IMR-90 (cell line): ENCODE measurements around the gene LDB2. TPM values are rescaled to one million over a fixed set of nuclear protein-coding genes. Genes with fewer than 3 reads are reported as not detected.

Source experiments
- ATAC-seq: fragments of 200-7000 bp; cut with Tn5 transposase; 2 replicates; pipeline ENCODE4 v1.9.1; 2020; ENCODE audit warnings: low read depth, mild to moderate bottlenecking, moderate library complexity
- BruUV-seq: library from RNA; stranded (reverse); fragments of 400-500 nt; replicated peaks from 2 replicates; lab custom pipeline; 2021; lab: Mats Ljungman, UMichigan
- CTCF ChIA-PET: fragments of 300-600 bp; formaldehyde crosslinking; extraction: SDS; loops from one replicate; lab custom pipeline; 2021; ENCODE audit warnings: antibody characterized with exemption; lab: Yijun Ruan, JAX
- POLR2A ChIA-PET: fragments of 300-600 bp; sonication (Branson Sonifier 250); formaldehyde crosslinking; loops from one replicate; lab custom pipeline; 2022; ENCODE audit warnings: antibody characterized with exemption; ENCODE audit not compliant: unreplicated experiment; lab: Charles Lee
- DNase-seq: peaks from one replicate; pipeline ENCODE4 v3.0.0; 2013
- H2AFZ ChIP-seq: replicated peaks from 2 replicates; pipeline ENCODE3; 2013; ENCODE audit warnings: low read length, mild to moderate bottlenecking; ENCODE audit not compliant: poor library complexity
- H2AK5ac ChIP-seq: 2 replicates; pipeline ENCODE4 v1.6.1; 2013; ENCODE audit warnings: low read depth, low read length, inconsistent platforms
- H2AK9ac ChIP-seq: replicated peaks from 2 replicates; pipeline ENCODE3; 2013; ENCODE audit warnings: mild to moderate bottlenecking, low read depth, low read length, moderate library complexity; ENCODE audit not compliant: poor library complexity
- H2BK120ac ChIP-seq: 2 replicates; pipeline ENCODE4 v1.6.1; 2013; ENCODE audit warnings: low read depth, low read length, inconsistent platforms
- H2BK15ac ChIP-seq: 3 replicates; pipeline ENCODE4 v1.6.1; 2013; ENCODE audit warnings: low read depth, low read length, inconsistent platforms
- H2BK20ac ChIP-seq: 2 replicates; pipeline ENCODE4 v1.6.1; 2013; ENCODE audit warnings: low read depth, mild to moderate bottlenecking, inconsistent platforms, low read length, moderate library complexity
- H2BK5ac ChIP-seq: 2 replicates; pipeline ENCODE4 v1.6.1; 2013; ENCODE audit warnings: mild to moderate bottlenecking, low read depth, low read length, inconsistent platforms; ENCODE audit not compliant: poor library complexity, severe bottlenecking
- H3K14ac ChIP-seq: replicated peaks from 2 replicates; pipeline ENCODE4 v1.6.1; 2013; ENCODE audit warnings: low read depth, low read length, inconsistent platforms
- H3K18ac ChIP-seq: 2 replicates; pipeline ENCODE4 v1.6.1; 2013; ENCODE audit warnings: low read depth, low read length, control low read depth
- H3K23ac ChIP-seq: 2 replicates; pipeline ENCODE4 v1.6.1; 2013; ENCODE audit warnings: low read depth, low read length, inconsistent platforms
- H3K27ac ChIP-seq: 2 replicates; pipeline ENCODE4 v1.5.1; 2013; ENCODE audit warnings: mild to moderate bottlenecking, control low read depth, low read length; ENCODE audit not compliant: insufficient read depth
- H3K27me3 ChIP-seq: 2 replicates; pipeline ENCODE4 v1.6.1; 2013; ENCODE audit warnings: low read length; ENCODE audit not compliant: control insufficient read depth, insufficient read depth
- H3K36me3 ChIP-seq: 2 replicates; pipeline ENCODE4 v1.6.1; 2013; ENCODE audit warnings: low read length, mixed read lengths; ENCODE audit not compliant: control insufficient read depth, insufficient read depth
- H3K4ac ChIP-seq: 2 replicates; pipeline ENCODE4 v1.6.1; 2013; ENCODE audit warnings: low read depth, low read length, inconsistent platforms
- H3K4me1 ChIP-seq: 2 replicates; pipeline ENCODE4 v1.6.1; 2013; ENCODE audit warnings: low read length, mixed read lengths; ENCODE audit not compliant: control insufficient read depth, insufficient read depth
- H3K4me2 ChIP-seq: 2 replicates; pipeline ENCODE4 v1.6.1; 2013; ENCODE audit warnings: low read depth, mild to moderate bottlenecking, control low read depth, low read length, moderate library complexity
- H3K4me3 ChIP-seq: 2 replicates; pipeline ENCODE4 v1.5.1; 2013; ENCODE audit warnings: low read depth, mild to moderate bottlenecking, control low read depth, low read length, moderate library complexity; ENCODE audit not compliant: insufficient read depth
- H3K56ac ChIP-seq: 2 replicates; pipeline ENCODE4 v1.6.1; 2013; ENCODE audit warnings: low read length, inconsistent platforms; ENCODE audit not compliant: insufficient read depth; ENCODE audit errors: extremely low read depth
- H3K79me1 ChIP-seq, 2 experiments: 2 replicates each; pipeline ENCODE4 v1.6.1; 2013; ENCODE audit warnings: low read length in 2 of 2, inconsistent platforms in 1 of 2, low read depth in 1 of 2
- H3K9ac ChIP-seq: 2 replicates; pipeline ENCODE4 v1.6.1; 2013; ENCODE audit warnings: low read depth, low read length, control low read depth
- H3K9me1 ChIP-seq: 2 replicates; pipeline ENCODE4 v1.6.1; 2013; ENCODE audit warnings: low read length, inconsistent platforms; ENCODE audit not compliant: insufficient read depth
- H3K9me3 ChIP-seq: 2 replicates; pipeline ENCODE4 v1.6.1; 2013; ENCODE audit warnings: low read length; ENCODE audit not compliant: control insufficient read depth, insufficient read depth
- H4K20me1 ChIP-seq: 2 replicates; pipeline ENCODE4 v1.6.1; 2013; ENCODE audit warnings: low read length, inconsistent platforms; ENCODE audit not compliant: insufficient read depth
- H4K5ac ChIP-seq: 2 replicates; pipeline ENCODE4 v1.6.1; 2013; ENCODE audit warnings: mild to moderate bottlenecking, low read depth, low read length, control low read depth
- H4K8ac ChIP-seq, 2 experiments: 2 replicates each; pipeline ENCODE4 v1.6.1; 2013; ENCODE audit warnings: low read depth in 2 of 2, low read length in 2 of 2, control low read depth in 1 of 2, inconsistent platforms in 1 of 2
- H4K91ac ChIP-seq: 2 replicates; pipeline ENCODE4 v1.6.1; 2013; ENCODE audit warnings: low read depth, low read length, inconsistent platforms; ENCODE audit not compliant: insufficient read depth
- CEBPB ChIP-seq: IDR thresholded peaks from 2 replicates; pipeline ENCODE4 v1.6.1; 2012; ENCODE audit warnings: low read depth, low read length, improper control_type of control experiment
- FOS ChIP-seq: fragments of 150-350 bp; IDR thresholded peaks from 2 replicates; pipeline ENCODE4 v1.6.1; 2016; ENCODE audit warnings: low read depth, low read length
- MAZ ChIP-seq: IDR thresholded peaks from 2 replicates; pipeline ENCODE4 v1.6.1; 2012; ENCODE audit warnings: low read depth, mild to moderate bottlenecking, low read length, improper control_type of control experiment, moderate library complexity, borderline replicate concordance
- NFE2L2 ChIP-seq: fragments of 150-350 bp; IDR thresholded peaks from 2 replicates; pipeline ENCODE4 v1.6.1; 2016; ENCODE audit warnings: low read depth, mild to moderate bottlenecking, low read length
- RAD21 ChIP-seq: IDR thresholded peaks from 2 replicates; pipeline ENCODE4 v1.6.1; 2012; ENCODE audit warnings: low read length, improper control_type of control experiment
- RCOR1 ChIP-seq: IDR thresholded peaks from 2 replicates; pipeline ENCODE4 v1.6.1; 2012; ENCODE audit warnings: mild to moderate bottlenecking, low read length, improper control_type of control experiment; ENCODE audit not compliant: insufficient replicate concordance
- whole genome bisulfite sequencing, 2 experiments: methylation state at CpG; one replicate each; pipeline versions ENCODE4 v1.1.5 to v1.1.7; 2013; ENCODE audit warnings: missing lambda C conversion rate in 2 of 2; ENCODE audit not compliant: insufficient read length in 1 of 2; ENCODE audit errors: extremely low coverage in 2 of 2; 5-methylcytosine and 5-hydroxymethylcytosine counted together
- dilution Hi-C: fragments of 300-500 bp; cut with HindIII; formaldehyde crosslinking; loops from one replicate; pipeline ENCODE4 v1.14.3; 2018; ENCODE audit warnings: low sequenced_read_pairs; ENCODE audit not compliant: unreplicated experiment
- in situ Hi-C: fragments of 300-500 bp; cut with MboI; formaldehyde crosslinking; loops from 3 replicates; pipeline ENCODE4 v1.14.3; 2019; ENCODE audit warnings: low sequenced_read_pairs, inconsistent platforms, mixed read lengths
- intact Hi-C: fragments of 100-400 bp; cut with micrococcal nuclease; formaldehyde crosslinking; loops from 2 replicates; pipeline ENCODE4 v1.10.0; 2022
- polyA plus RNA-seq, 3 experiments: library from polyadenylated mRNA; depleted of rRNA; stranded (reverse); fragments of >200 nt; gene quantifications; 2 replicates each; pipeline ENCODE4 v1.2.3, GENCODE V29; 2012; ENCODE audit warnings: low replicate concordance in 1 of 3
- total RNA-seq: library from RNA; depleted of rRNA; stranded (reverse); fragments of >200 nt; gene quantifications from 2 replicates; pipeline ENCODE4 v1.2.3, GENCODE V29; 2012

The LDB2 gene
- total and polyA plus RNA-seq, 2 of the 4 experiments (the other 2 are of a cell fraction): 67.9 to 116 TPM

DNA sequence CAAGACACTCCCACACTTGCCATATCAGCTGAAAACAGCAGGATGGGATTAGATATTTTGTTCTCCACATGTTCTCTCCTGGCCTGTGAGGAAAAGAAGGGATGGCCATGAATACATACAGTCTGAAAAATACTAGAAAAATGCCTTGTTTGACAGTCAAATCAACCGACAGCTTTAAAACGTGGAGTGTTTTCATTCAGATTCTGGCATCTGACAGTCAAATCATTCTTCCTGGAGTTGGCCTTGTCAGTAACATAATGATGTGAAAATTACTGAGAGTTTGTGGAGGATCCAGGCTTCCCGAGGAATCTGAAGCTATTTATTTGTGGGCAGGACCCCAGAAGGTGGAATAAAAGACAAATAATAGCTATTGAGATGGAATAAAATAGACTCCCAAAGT lies 188.2 kb downstream of the LDB2 start:
- ChIA-PET CTCF (interaction anchor here (0.8 kb wide), 1 partner anchor 19 kb away, joined by 3 read pairs; no protein-coding TSS in a partner anchor), POLR2A (no interaction called here)
- Histone ChIP-seq H2AK9ac (no peak overlapping the region), H2BK20ac (no peak overlapping the region), H3K4me2 (no peak overlapping the region), H3K9ac (no peak overlapping the region), H3K9me1 (no peaks in the 10 kb centered on the region), H4K20me1 (no peaks in the 10 kb centered on the region), H2BK15ac (no peak overlapping the region), H3K4me1 (0 out of 2 replicates have a peak, but pooled peaks cover 2% of the 10 kb centered on the region), H3K18ac (no peak overlapping the region), H3K14ac (no peak overlapping the region), H4K8ac (no peak overlapping the region), H3K79me1 (no peaks in the 10 kb centered on the region), H2BK5ac (no peak overlapping the region), H3K23ac (no peak overlapping the region), H4K91ac (no peak overlapping the region), H3K9me3 (no peaks in the 10 kb centered on the region), H2BK120ac (no peak overlapping the region), H2AK5ac (no peak overlapping the region), H3K27me3 (no peaks in the 10 kb centered on the region), H2AFZ (no peak overlapping the region), H3K36me3 (no peaks in the 10 kb centered on the region), H3K27ac (no peak overlapping the region), H3K4ac (no peak overlapping the region), H4K5ac (no peak overlapping the region), H3K56ac (no peak overlapping the region), H3K4me3 (no peak overlapping the region)
- no TSS peak for BruUV-seq
- no peak for ATAC-seq
- 35% methylated on average over 2 of the region's 3 CpGs; no CpG with 5 or more reads in 1 of the 2 experiments for WGBS, 2 experiments
- intact Hi-C loops: no loop called here
- in situ Hi-C loops: no loop called here
- dilution Hi-C loops: no loop called here
- no peak for TF ChIP-seq CEBPB
- no peak for TF ChIP-seq RAD21
- TF ChIP-seq MAZ: no peak
- TF ChIP-seq NFE2L2: no peak
- TF ChIP-seq RCOR1: no peak
- no peak for TF ChIP-seq FOS
- no peak for DNase-seq
